SJSA1 (cell line): Measurements from ENCODE around the gene PTPN1. TPM values are rescaled to one million over a fixed set of nuclear protein-coding genes. Genes with fewer than 3 reads are reported as not detected.

Experiments
- DNase-seq, 2 experiments: peaks; one replicate each; pipeline ENCODE4 v3.0.0-alpha.2; 2015 to 2020; ENCODE audit warnings: low spot score in 2 of 2, low read depth in 1 of 2
- H3K27ac ChIP-seq: fragments of 250-450 bp; sonication (Bioruptor Pico); 2 replicates; pipeline ENCODE4 v1.5.1; 2020; ENCODE audit warnings: mild to moderate bottlenecking, moderate library complexity
- H3K27me3 ChIP-seq: fragments of 250-450 bp; sonication (Bioruptor Pico); replicated peaks from 2 replicates; pipeline ENCODE4 v1.5.1; 2020; ENCODE audit warnings: mild to moderate bottlenecking, moderate library complexity
- H3K36me3 ChIP-seq: fragments of 250-450 bp; sonication (Bioruptor Pico); 2 replicates; pipeline ENCODE4 v1.5.1; 2020; ENCODE audit warnings: mild to moderate bottlenecking
- H3K4me1 ChIP-seq: fragments of 250-450 bp; sonication (Bioruptor Pico); replicated peaks from 2 replicates; pipeline ENCODE4 v1.6.1; 2021; ENCODE audit warnings: mild to moderate bottlenecking
- H3K4me3 ChIP-seq: fragments of 250-450 bp; sonication (Bioruptor Pico); 2 replicates; pipeline ENCODE4 v1.5.1; 2020; ENCODE audit warnings: mild to moderate bottlenecking
- H3K9me3 ChIP-seq: fragments of 250-450 bp; sonication (Bioruptor Pico); replicated peaks from 2 replicates; pipeline ENCODE4 v1.5.1; 2020; ENCODE audit warnings: mild to moderate bottlenecking
- total RNA-seq: library from RNA; depleted of rRNA; stranded (reverse); fragments of >200 nt; shearing (Covaris generic); gene quantifications from 2 replicates; pipeline ENCODE4 v1.2.3, GENCODE V29; 2014; rRNA removed

PTPN1 gene
- total RNA-seq, 1 experiment from 2014 or later = 71.3 TPM

DNA sequence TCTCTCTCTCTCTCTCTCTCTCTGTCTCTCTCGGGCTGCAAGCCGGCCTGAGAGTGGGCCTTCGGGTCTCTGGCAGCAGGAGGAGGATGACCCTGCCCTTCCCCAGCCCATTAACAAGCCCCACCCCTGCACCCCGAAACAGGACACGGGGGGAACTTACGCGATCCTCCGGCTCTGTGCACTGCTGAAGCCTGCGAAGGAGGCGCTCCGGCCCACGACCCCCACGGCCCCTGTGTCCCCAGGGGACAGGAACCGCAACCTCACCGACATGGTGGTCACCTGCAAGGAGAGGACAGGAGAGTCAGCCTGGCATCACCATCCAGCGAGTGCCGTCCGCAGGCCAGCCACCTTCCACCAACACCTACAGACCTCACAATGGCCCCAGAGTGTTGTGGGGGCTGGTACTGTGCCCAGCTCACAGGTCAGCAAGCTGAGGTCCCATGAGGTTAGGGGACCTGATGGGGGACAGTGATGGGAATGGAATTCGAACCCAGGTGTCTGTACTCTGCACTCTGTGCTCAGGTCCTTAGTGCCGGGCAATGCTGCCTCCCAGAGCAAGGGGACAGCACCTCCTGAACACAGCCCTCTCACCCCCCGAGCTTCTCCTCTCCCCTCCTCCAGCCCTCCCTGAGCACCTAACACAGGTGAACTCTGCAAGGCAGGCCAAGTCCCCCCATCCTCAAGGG is 120.5 kb downstream of the PTPN1 start:
- Histone ChIP-seq H3K9me3 (no peaks in the 10 kb centered on the region), H3K27ac (no peak overlapping the region), H3K36me3 (peaks cover 3% of the 10 kb centered on the region; the same call in 1 of the 2 replicates), H3K27me3 (no peaks in the 10 kb centered on the region), H3K4me3 (no peak overlapping the region), H3K4me1 (peaks cover 14% of the 10 kb centered on the region)
- DNase-seq = no peak

DNA sequence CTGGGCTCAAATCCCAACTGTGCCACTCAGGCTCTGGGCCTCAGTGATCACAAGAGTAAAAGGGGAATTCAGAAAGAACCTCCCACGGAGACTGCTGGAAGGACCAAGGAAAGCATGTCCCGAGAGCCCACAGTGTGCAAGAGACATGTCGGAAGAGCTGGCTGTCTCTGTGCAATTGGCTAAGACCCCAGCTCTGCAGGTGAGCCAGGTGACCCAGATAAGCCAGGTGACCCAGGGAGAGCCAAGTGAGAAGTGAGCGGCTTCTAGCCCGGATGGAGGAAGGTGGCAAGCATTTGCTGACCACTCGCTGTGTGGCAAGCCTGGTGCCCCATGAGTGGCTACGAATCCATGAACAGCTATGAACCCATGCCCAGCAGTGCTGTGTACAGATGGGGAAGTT is 122.1 kb downstream of the PTPN1 start:
- H3K4me3 ChIP-seq = no peak overlapping the region
- no peak for DNase-seq
- no peaks in the 10 kb centered on the region for H3K27me3 ChIP-seq
- H3K27ac ChIP-seq = no peak overlapping the region
- H3K4me1 ChIP-seq = peaks cover 23% of the 10 kb centered on the region
- no peaks in the 10 kb centered on the region for H3K9me3 ChIP-seq
- peaks cover 3% of the 10 kb centered on the region; the same call in 1 of the 2 replicates for H3K36me3 ChIP-seq

DNA sequence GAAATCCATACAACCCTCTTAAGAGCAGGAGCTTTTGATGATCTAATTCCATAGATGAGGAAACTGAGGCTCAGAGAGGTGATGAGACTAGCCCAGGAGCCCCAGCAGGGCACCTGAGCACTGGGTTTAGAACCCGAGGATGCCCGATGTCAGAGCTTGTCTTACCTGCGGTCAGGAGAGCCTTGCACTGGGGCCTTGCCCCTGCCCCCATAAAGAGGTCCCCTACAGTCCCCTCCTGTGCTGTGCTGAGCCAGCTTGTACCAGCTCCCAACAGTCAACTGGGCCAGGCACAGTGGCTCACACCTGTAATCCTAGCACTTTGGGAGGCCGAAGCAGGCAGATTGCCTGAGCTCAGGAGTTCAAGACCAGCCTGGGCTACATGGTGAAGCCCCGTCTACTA is 122.5 kb downstream of the PTPN1 start:
- Histone ChIP-seq H3K27ac (no peak overlapping the region), H3K4me1 (peaks cover 27% of the 10 kb centered on the region), H3K36me3 (peaks cover 3% of the 10 kb centered on the region; the same call in 1 of the 2 replicates), H3K27me3 (no peaks in the 10 kb centered on the region), H3K9me3 (no peaks in the 10 kb centered on the region), H3K4me3 (no peak overlapping the region)
- DNase-seq = no peak

DNA sequence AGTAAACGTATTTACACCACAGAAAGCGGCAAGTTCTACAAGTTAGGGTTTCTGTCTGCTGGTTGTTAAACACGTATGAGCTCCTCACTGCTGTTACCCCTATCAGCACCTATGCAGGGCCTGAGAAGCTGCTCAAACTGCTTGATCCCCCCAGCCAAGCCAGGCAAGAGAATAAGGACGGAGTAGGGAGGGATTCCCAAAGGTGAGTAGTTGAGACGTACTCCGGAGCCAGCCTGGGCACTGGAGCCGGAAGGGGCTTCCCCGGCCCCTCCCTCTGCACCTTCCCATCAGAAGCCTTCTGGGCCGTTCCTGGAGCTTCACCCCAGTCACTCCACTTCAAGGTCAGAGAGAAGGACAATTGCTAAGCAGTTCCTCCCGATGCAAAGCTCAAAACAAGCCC is 123.2 kb downstream of the PTPN1 start:
- Histone ChIP-seq H3K36me3 (peaks cover 3% of the 10 kb centered on the region; the same call in 1 of the 2 replicates), H3K27me3 (no peaks in the 10 kb centered on the region), H3K9me3 (no peaks in the 10 kb centered on the region), H3K27ac (no peak overlapping the region), H3K4me1 (peaks cover 34% of the 10 kb centered on the region), H3K4me3 (no peak overlapping the region)
- no peak for DNase-seq

DNA sequence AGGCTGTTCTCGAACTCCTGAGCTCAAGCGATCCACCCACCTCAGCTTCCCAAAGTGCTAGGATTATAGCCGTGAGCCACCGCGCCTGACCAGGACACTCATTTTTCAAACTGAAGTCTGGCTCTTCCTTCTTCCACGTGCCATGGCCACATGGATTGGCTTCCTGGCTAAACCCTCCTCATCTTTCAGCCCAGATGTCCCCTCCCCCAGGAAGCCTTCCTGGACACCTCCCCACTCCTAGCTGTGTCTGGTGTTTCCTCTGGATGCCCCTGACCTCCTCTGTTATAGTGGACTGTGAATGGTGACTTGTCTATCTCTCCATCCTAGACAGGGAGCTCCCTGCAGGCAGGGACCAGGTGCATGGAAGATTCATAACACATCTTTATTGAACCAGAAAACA is 124.0 kb downstream of the PTPN1 start:
- Histone ChIP-seq H3K27ac (no peak overlapping the region), H3K4me1 (peaks cover 42% of the 10 kb centered on the region), H3K27me3 (no peaks in the 10 kb centered on the region), H3K9me3 (no peaks in the 10 kb centered on the region), H3K36me3 (peaks cover 3% of the 10 kb centered on the region; the same call in 1 of the 2 replicates), H3K4me3 (no peak overlapping the region)
- no peak for DNase-seq

Other genes with a start within 250 kb of the PTPN1 start
- 1.3 and 1.8 TPM in 2 replicates for gene RIPOR3, start 181.2 kb downstream of the PTPN1 start, total RNA-seq
- gene PARD6B, start 221.2 kb downstream of the PTPN1 start, total RNA-seq = 1.8 and 2.8 TPM in 2 replicates